Activated CD4-positive, alpha-beta T cell treated with anti-CD3 and anti-CD28 coated beads, Interleukin-2, Interleukin-4, amounts not matched to agents 100 ng/mL and 50 ng/mL, durations not matched to agents 16 hours and 8 hours (primary cell): Measurements from ENCODE around the gene GAB2.
"Not testable (repeated sequence)": the region's sequence is repeated elsewhere in the genome, so short reads cannot be mapped to it uniquely, and the experiment has no call there.

ENCODE experiments used
- DNase-seq: peaks from one replicate; pipeline ENCODE4 v3.0.0-alpha.2; 2020; ENCODE audit warnings: low spot score

Gene GAB2

GRCh38 chr11:78277314-78277994 lies 140.2 kb downstream of the GAB2 start:
- no peak for DNase-seq

- no peak for DNase-seq
Measured at GRCh38 chr11:78276311-78276710, 141.3 kb downstream of the GAB2 start.

- DNase-seq, result no peak
Measured at GRCh38 chr11:78274739-78275138, 142.9 kb downstream of the GAB2 start.

- DNase-seq, result not testable (repeated sequence)
Measured at GRCh38 chr11:78272625-78273269, 144.9 kb downstream of the GAB2 start.

GRCh38 chr11:78271801-78272200 lies 145.8 kb downstream of the GAB2 start:
- DNase-seq, result not testable (repeated sequence)

GRCh38 chr11:78270971-78271370 lies 146.6 kb downstream of the GAB2 start:
- no peak for DNase-seq

- DNase-seq, result no peak
Measured at GRCh38 chr11:78269806-78270205, 147.8 kb downstream of the GAB2 start.

GRCh38 chr11:78268591-78269410 lies 148.8 kb downstream of the GAB2 start:
- no peak for DNase-seq

GRCh38 chr11:78266451-78266850 lies 151.2 kb downstream of the GAB2 start:
- no peak for DNase-seq

GRCh38 chr11:78265326-78265725 lies 152.3 kb downstream of the GAB2 start:
- DNase-seq, result no peak

- DNase-seq, result no peak
Measured at GRCh38 chr11:78262691-78263090, 154.9 kb downstream of the GAB2 start.

- no peak for DNase-seq
Measured at GRCh38 chr11:78262238-78262637, 155.4 kb downstream of the GAB2 start.

- DNase-seq, result no peak
Measured at GRCh38 chr11:78261828-78262227, 155.8 kb downstream of the GAB2 start.

GRCh38 chr11:78261367-78261766 lies 156.3 kb downstream of the GAB2 start:
- DNase-seq, result no peak

GRCh38 chr11:78259777-78260487 lies 157.7 kb downstream of the GAB2 start:
- DNase-seq, result no peak

GRCh38 chr11:78257654-78258053 lies 160.0 kb downstream of the GAB2 start:
- no peak for DNase-seq

GRCh38 chr11:78256962-78257361 lies 160.7 kb downstream of the GAB2 start:
- DNase-seq, result no peak

- DNase-seq, result no peak
Measured at GRCh38 chr11:78255919-78256318, 161.7 kb downstream of the GAB2 start.

- DNase-seq, result no peak
Measured at GRCh38 chr11:78254268-78254667, 163.4 kb downstream of the GAB2 start.

- no peak for DNase-seq
Measured at GRCh38 chr11:78253797-78254196, 163.8 kb downstream of the GAB2 start.

- no peak for DNase-seq
Measured at GRCh38 chr11:78251083-78251775, 166.4 kb downstream of the GAB2 start.

- DNase-seq, result no peak
Measured at GRCh38 chr11:78250099-78250498, 167.5 kb downstream of the GAB2 start.
